ENCODE measurements around the gene ELF5.

Gene ELF5

GRCh38 chr11:34513682-34514449, at the start of gene ELF5:
Gene ELF5, minus strand, starts transcription at chr11:34513794. Its CDS starts 8,045 bp downstream, at chr11:34505749.
- DNase-seq = no peak

- no peak for DNase-seq
These were observed 49.4 kb upstream of the ELF5 start for GRCh38 chr11:34562976-34563375.

- DNase-seq = no peak
These were observed 46.9 kb upstream of the ELF5 start for GRCh38 chr11:34560511-34560910.

- DNase-seq = no peak
These were observed 45.1 kb upstream of the ELF5 start for GRCh38 chr11:34558673-34559072.

GRCh38 chr11:34558211-34558610, 44.6 kb upstream of the ELF5 start:
- DNase-seq = no peak

- no peak for DNase-seq
These were observed 38.7 kb upstream of the ELF5 start for GRCh38 chr11:34552270-34552669.

GRCh38 chr11:34549271-34549670, 35.7 kb upstream of the ELF5 start:
- no peak for DNase-seq

- no peak for DNase-seq
These were observed 34.7 kb upstream of the ELF5 start for GRCh38 chr11:34548278-34548677.

GRCh38 chr11:34546511-34547209, 33.1 kb upstream of the ELF5 start:
- DNase-seq = no peak

- no peak for DNase-seq
These were observed 28.5 kb upstream of the ELF5 start for GRCh38 chr11:34542089-34542488.

- no peak for DNase-seq
These were observed 27.3 kb upstream of the ELF5 start for GRCh38 chr11:34540870-34541269.

- no peak for DNase-seq
These were observed 24.0 kb upstream of the ELF5 start for GRCh38 chr11:34537636-34538035.

GRCh38 chr11:34536056-34536455, 22.5 kb upstream of the ELF5 start:
- DNase-seq = no peak

- DNase-seq = no peak
These were observed 21.2 kb upstream of the ELF5 start for GRCh38 chr11:34534826-34535225.

- DNase-seq = no peak
These were observed 18.1 kb upstream of the ELF5 start for GRCh38 chr11:34531663-34532062.

GRCh38 chr11:34530545-34531234, 17.1 kb upstream of the ELF5 start:
- DNase-seq = no peak

GRCh38 chr11:34529643-34530042, 16.0 kb upstream of the ELF5 start:
- no peak for DNase-seq

GRCh38 chr11:34528072-34528471, 14.5 kb upstream of the ELF5 start:
- DNase-seq = no peak

GRCh38 chr11:34525888-34526657, 12.5 kb upstream of the ELF5 start:
- DNase-seq = no peak

- no peak for DNase-seq
These were observed 11.5 kb upstream of the ELF5 start for GRCh38 chr11:34525098-34525497.

GRCh38 chr11:34524696-34525095, 11.1 kb upstream of the ELF5 start:
- DNase-seq = no peak

- no peak for DNase-seq
These were observed 9.5 kb upstream of the ELF5 start for GRCh38 chr11:34523053-34523452.

- DNase-seq = no peak
These were observed 8.6 kb upstream of the ELF5 start for GRCh38 chr11:34522188-34522587.
